ENCODE data around the gene EPHA3.

- TF ChIP-seq CTCF (IDR thresholded peaks at IDR 0.05) (no peak), POLR2A (IDR thresholded peaks at IDR 0.05) (no peak)
Measured at GRCh38 chr3:89314454-89315098, 207.2 kb downstream of the EPHA3 start.
